Ectodermal cell (in vitro differentiated cells): ENCODE measurements around the gene TAS1R3.

Experiments
- H3K27ac ChIP-seq: 2 replicates; pipeline ENCODE4 v1.7.0; 2013; ENCODE audit warnings: mild to moderate bottlenecking, low read depth, low read length; ENCODE audit not compliant: insufficient read depth, poor library complexity, severe bottlenecking
- H3K27me3 ChIP-seq: 2 replicates; pipeline ENCODE4 v1.7.0; 2013; ENCODE audit warnings: mild to moderate bottlenecking, low read length; ENCODE audit not compliant: insufficient read depth, control insufficient read depth, poor library complexity, severe bottlenecking
- H3K36me3 ChIP-seq: one replicate; pipeline ENCODE4 v1.7.0; 2013; ENCODE audit warnings: low read length; ENCODE audit not compliant: control insufficient read depth, insufficient read depth
- H3K4me1 ChIP-seq: one replicate; pipeline ENCODE4 v1.7.0; 2013; ENCODE audit warnings: low read length; ENCODE audit not compliant: control insufficient read depth, insufficient read depth
- H3K4me3 ChIP-seq: 2 replicates; pipeline ENCODE4 v1.7.0; 2013; ENCODE audit warnings: low read depth, low read length, control low read depth; ENCODE audit not compliant: insufficient read depth
- H3K9me3 ChIP-seq: 2 replicates; pipeline ENCODE4 v1.7.0; 2013; ENCODE audit warnings: mild to moderate bottlenecking, low read length, moderate library complexity; ENCODE audit not compliant: control insufficient read depth
- WGBS, 2 experiments: methylation state at CpG; one replicate each; pipeline ENCODE4 v1.1.7; 2013; ENCODE audit warnings: missing lambda C conversion rate in 2 of 2; 5-methylcytosine and 5-hydroxymethylcytosine counted together

The TAS1R3 gene

DNA sequence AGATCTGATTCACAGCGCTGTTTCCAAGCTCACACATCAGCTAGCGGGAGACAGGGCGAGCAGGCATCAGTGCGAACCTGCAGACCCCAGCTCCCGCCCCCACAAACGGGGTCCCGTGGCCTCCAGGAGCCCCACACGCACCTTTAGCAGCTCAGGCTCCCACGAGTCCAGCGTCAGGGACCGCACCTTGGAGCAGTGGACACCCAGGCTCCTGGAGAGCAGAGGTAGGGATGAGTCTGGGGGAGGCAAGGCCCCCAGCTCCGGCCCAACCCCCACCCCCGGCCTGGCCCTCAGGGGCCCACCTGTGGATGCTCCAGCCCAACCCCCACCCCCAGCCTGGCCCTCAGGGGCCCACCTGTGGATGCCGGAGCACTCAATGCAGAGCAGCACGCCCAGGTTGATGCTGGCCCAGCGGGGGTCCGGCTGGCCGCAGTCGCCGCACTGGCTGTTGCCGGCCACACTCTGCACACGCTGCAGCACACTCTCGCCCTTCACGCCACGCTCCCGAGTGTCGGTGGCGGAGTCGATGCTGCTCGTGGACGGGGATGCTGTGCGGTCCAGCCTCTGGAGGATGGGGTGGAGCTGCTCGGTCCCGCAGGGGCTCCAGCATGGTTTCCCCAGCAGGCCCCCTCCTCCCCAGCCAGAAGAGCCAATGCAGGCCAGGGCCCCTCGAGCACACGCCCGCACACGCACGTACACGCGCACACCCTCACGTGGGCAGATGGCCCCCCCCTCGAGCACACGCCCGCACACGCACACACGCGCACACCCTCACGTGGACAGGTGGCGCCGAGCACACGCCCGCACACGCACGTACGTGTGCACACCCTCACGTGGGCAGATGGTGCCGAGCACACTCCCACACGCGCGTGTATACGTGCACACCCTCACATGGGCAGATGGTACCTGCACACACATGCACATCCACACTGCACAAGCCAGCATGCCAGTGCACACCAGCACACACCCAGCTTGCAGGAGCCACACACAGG lies 34.7 kb upstream of the TAS1R3 start:
- no peaks in the 10 kb centered on the region for H3K36me3 ChIP-seq
- no peak overlapping the region for H3K4me3 ChIP-seq
- WGBS, 2 experiments, result 95 to 96% methylated on average over 62 of the region's 62 CpGs

DNA sequence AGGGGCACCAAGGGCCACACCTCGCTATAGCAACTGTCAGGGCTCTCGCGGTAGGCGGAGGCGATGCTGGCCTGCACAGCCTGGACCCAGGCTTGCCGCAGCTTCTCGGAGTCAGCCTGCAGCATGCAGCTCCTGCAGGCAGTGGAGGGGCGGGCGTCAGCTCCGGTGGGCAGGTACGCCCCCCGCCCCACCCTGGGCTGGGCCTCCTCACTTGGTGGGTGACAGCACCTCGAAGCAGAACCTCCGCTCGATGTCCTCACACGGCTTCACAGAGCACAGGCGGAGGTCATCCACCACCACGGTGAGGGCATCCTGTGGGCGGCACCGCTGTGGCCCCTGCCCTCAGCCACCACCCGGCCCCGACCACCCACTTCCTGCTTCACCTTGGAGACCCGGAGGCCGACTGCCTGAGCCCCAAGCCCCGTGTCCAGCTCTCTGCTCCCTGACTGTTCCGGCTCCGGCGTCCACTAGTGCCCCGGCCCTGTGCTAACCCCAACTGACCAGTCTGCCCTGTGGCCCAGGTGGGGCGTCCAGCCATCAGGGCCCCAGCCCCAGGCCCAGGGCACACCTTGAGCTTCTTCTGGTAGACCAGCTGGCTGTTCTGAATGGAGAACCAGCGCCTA lies 33.2 kb upstream of the TAS1R3 start:
- 94 to 96% methylated on average over 31 of the region's 31 CpGs for WGBS, 2 experiments
- Histone ChIP-seq H3K4me3 (no peak overlapping the region), H3K4me1 (no peaks in the 10 kb centered on the region), H3K27me3 (no peaks in the 10 kb centered on the region), H3K9me3 (no peaks in the 10 kb centered on the region), H3K27ac (no peak overlapping the region), H3K36me3 (no peaks in the 10 kb centered on the region)

More for the DNA sequence above, 34.7 kb upstream of the TAS1R3 start:
- Histone ChIP-seq H3K27ac (no peak overlapping the region), H3K27me3 (no peaks in the 10 kb centered on the region), H3K4me1 (no peaks in the 10 kb centered on the region), H3K9me3 (no peaks in the 10 kb centered on the region)

DNA sequence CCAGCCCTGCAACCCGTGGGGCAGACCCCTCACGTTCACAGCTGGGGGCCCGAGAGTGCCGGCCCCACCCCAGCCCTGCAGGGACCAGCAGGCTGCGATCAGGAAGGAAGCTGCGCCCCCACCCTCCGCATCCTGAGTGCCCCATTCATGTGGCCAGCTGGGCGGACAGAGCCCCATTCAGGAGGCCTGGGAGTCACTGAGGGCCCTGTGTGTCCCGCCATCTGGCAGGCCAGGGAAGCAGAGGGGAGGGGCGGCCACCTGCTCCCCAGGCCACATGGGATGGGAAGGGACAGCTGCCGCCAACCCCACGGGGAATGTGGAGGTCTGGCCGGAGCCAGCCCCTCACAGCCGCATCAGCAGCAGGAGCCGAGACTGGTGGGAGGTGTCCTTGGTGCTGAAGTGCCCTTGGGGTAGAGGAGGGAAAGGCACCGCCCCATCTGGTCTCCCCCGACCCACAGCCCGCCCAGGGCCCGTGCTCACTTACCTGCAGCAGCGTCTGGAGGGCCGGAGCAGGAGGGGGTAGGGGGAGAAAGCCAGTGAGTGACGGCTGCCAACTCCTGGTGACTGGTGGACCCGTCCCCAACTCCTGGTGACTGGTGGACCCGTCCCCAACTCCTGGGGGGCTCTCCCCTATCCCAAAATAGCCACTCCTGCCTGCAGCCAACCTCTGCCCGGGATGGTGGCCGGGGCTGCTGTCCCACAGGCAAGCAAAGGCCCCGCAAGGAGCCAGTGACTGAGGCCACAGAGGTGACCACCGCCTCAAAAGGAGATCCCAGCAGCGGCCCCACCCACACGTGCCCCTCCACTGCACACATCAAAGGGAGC lies 32.0 kb upstream of the TAS1R3 start:
- H3K9me3 ChIP-seq, result no peaks in the 10 kb centered on the region
- H3K27ac ChIP-seq, result no peak overlapping the region
- H3K36me3 ChIP-seq, result no peaks in the 10 kb centered on the region
- H3K4me3 ChIP-seq, result no peak overlapping the region
- no peaks in the 10 kb centered on the region for H3K4me1 ChIP-seq
- no peaks in the 10 kb centered on the region for H3K27me3 ChIP-seq
- WGBS, 2 experiments, result 62 to 63% methylated on average over 30 of the region's 30 CpGs

DNA sequence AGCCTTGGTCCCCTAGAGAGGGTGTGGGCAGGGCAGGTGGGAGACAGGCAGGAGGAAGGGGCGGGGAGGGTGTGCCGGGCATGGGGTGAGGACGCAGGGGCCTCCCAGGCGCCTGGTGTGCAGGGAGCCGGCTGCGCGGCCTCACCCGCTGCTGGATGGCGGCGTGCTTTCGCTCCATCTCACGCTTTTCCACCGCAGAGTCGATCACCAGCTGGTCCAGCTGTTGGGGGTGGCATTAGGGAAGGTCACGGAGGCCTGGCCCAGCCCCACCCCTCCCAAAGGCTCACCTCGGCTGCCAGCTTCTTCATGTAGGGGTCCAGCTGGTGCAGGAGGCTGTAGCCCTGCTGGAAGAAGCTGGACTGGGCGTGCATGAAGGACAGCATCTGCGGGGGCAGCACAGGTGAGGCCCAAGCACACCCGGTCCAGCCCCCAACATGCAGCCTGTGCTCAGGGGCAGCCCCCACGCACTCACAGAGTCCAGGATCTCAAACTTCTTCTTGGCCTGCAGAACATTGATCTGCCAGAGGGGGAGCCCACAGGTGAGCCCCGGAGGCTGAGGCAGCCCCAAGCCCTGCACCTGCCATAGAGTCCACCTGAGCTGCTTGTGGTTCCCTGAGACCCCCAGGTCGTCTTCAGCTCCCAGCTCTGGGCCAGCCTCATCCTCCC lies 31.3 kb upstream of the TAS1R3 start:
- H3K27me3 ChIP-seq, result no peaks in the 10 kb centered on the region
- H3K36me3 ChIP-seq, result no peaks in the 10 kb centered on the region
- no peak overlapping the region for H3K4me3 ChIP-seq
- no peaks in the 10 kb centered on the region for H3K9me3 ChIP-seq
- H3K27ac ChIP-seq, result no peak overlapping the region
- 87 to 89% methylated on average over 22 of the region's 22 CpGs for whole genome bisulfite sequencing, 2 experiments
- H3K4me1 ChIP-seq, result peaks cover 2% of the 10 kb centered on the region

DNA sequence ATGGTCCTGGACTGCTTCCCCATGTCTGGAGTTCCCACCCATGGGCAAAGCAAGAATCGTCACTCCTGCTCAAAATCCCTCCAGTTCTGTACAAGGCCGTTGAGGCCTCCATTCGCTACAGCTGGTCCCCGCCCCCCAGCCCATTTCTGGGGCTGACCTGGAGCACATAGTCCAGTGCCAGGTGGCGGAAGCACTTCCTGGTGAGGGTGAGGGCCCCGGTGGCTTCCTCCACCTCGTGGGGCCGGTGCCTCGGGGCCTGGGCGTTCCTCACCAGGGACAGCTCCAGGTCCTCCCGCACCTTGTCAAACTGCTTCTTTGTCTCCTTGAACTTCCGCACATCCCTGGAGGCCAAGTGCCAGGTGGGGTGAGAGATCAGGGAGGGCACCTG lies 30.7 kb upstream of the TAS1R3 start:
- Histone ChIP-seq H3K36me3 (no peaks in the 10 kb centered on the region), H3K27me3 (no peaks in the 10 kb centered on the region), H3K27ac (no peak overlapping the region), H3K9me3 (no peaks in the 10 kb centered on the region), H3K4me1 (peaks cover 7% of the 10 kb centered on the region), H3K4me3 (no peak overlapping the region)
- WGBS, 2 experiments, result 92 to 93% methylated on average over 12 of the region's 12 CpGs

DNA sequence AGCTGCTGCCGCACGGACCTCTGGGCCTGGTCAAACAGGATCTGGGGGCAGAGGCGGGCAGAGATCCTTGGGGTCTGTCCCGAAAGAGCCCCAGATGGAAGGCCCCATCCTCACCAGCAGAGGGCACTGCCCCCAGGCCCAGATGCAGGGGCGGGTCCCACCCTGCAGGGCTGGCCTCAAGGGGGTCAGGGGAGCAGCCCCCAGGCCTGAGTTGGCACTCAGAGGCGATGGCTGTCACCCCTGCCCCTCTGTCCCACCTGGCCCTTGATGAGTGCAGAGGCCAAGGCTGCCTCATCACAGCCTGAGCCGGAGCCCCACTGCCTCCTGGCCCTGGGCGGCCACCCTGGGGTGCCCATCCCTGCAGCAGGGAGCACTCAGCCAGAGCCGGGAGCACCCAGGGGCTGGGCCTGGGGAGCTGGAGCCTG lies 29.1 kb upstream of the TAS1R3 start:
- WGBS, 2 experiments, result 81 to 85% methylated on average over 9 of the region's 9 CpGs
- peaks cover 22% of the 10 kb centered on the region for H3K4me1 ChIP-seq
- H3K27me3 ChIP-seq, result no peaks in the 10 kb centered on the region
- H3K4me3 ChIP-seq, result no peak overlapping the region
- H3K9me3 ChIP-seq, result no peaks in the 10 kb centered on the region
- no peak overlapping the region for H3K27ac ChIP-seq
- no peaks in the 10 kb centered on the region for H3K36me3 ChIP-seq

DNA sequence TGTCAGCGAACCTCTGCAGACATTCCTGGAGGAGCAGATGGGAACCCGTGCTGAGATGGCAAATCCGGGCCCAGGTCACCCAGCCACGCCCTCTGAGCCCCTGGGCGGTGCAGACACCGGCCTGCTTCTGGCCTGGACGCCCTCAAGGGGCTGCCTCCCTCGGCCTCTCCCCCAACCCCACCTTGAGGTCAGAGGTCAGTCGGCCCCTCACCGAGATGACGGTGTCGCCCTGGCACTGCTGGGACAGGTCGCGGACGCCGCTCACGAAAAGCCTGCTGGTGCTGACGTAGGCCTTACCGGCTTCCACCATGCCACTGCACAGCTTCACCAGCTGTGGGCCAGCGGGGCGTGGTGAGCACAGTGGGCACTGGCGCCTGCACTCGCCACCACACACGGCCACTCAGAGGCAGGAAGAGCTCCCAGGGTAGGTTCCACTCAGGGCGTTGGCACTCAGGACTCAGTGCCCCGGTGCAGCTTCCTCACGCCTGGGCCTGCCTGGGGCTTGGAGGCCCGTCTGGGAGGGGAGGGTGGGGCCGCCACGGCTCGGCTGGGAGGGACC lies 28.1 kb upstream of the TAS1R3 start:
- Histone ChIP-seq H3K9me3 (no peaks in the 10 kb centered on the region), H3K4me3 (no peak overlapping the region), H3K4me1 (peaks cover 23% of the 10 kb centered on the region), H3K27ac (no peak overlapping the region), H3K36me3 (no peaks in the 10 kb centered on the region), H3K27me3 (no peaks in the 10 kb centered on the region)
- 88% methylated on average over 31 of the region's 31 CpGs for WGBS, 2 experiments

DNA sequence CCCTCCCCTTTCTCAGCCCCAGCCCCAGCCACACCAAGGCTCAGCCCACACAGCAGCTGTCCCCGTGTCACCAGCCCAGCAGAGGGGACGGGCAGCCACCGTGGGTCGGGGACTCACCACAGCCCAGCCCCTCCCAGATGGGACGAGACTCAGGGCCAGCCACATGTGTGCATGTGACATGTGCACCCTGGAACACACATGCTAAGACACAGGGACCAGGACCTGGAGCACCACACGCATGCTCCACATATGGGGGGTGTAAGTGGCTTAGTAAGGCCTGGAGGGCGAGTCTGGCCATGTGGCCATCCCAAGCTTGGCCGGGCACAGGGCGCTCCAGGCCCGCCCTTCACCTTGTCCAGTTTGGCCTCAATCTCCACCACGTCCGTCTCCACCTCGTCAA lies 27.3 kb upstream of the TAS1R3 start:
- Histone ChIP-seq H3K4me1 (peaks cover 23% of the 10 kb centered on the region), H3K4me3 (no peak overlapping the region), H3K9me3 (no peaks in the 10 kb centered on the region), H3K27ac (no peak overlapping the region), H3K36me3 (no peaks in the 10 kb centered on the region), H3K27me3 (peaks cover 2% of the 10 kb centered on the region)
- 90 to 93% methylated on average over 13 of the region's 13 CpGs for WGBS, 2 experiments

DNA sequence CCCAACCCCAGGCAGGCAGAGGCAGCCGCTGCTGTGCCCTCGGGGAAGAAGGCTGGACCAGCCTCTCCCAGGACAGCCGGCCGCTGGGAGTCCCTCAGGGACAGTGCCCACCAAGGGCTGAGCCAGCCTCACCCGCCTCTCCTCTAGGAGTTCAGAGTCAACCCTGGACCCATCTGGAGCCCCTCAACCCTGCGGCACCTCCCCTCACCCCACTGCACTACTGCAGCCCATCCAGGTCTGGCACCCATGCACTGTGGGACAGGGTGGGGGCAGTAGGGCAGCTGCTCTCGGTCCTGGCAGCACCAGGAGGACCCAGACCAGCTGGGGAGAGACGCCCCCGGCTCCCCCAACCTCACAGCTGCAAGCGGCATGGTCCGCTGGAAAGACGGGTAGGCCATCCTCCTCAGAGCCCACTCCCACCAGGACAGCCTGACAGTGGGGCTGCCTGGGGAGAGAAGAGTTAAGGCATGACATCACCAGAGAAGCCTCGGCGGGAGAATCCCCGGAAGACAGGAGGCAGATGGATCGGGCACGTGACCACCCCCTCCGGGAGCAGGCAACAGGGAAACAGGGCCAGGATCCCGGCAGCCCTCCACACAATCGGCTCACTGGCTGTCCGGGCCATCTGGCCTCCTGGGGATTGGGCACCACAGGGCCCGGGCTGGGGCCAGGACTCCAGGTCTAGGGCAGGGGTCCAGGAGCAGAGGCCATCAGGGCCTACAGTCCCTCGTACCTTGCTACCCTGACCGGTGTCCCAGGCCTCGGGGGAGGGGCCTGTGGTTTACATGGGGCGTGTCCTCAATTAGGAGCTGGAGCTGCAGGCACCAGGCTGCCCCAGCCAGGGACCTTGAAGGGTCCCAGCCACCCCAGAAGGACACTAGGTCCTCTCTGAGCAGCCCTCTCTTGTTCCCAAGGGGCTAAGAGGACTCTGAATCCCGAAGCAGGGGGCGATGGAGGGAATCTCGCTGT lies 26.5 kb upstream of the TAS1R3 start:
- 35 to 36% methylated on average over 29 of the region's 29 CpGs for WGBS, 2 experiments
- H3K4me3 ChIP-seq, result peak overlapping the region; percentile 14
- no peaks in the 10 kb centered on the region for H3K9me3 ChIP-seq

More for the DNA sequence above, 26.5 kb upstream of the TAS1R3 start:
- peaks cover 28% of the 10 kb centered on the region for H3K4me1 ChIP-seq
- H3K36me3 ChIP-seq, result no peaks in the 10 kb centered on the region
- peaks cover 11% of the 10 kb centered on the region for H3K27me3 ChIP-seq
- peak overlapping the region; percentile 69 for H3K27ac ChIP-seq
